ENCODE data around the gene SLC22A6.

DNA sequence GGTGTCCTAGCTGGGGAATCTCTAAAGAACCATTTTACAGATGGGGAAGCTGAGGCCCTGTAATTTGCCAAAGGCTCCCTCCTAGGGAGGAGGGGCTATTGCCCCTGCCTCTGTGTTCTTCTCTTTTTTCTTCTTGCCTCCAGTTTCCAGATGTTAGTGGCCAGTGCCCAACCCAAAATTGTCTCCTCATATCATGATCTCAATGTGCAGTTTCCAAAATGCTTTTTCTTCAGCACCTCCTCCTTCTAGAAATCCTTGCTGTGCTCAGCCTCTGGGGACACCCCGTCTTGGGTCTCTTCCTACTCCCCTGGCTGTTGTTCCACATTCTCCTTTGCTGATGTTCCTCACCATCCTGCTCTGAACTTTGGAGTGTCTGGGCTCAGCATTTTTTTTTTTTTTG is 54.1 kb downstream of the SLC22A6 start:
- TF ChIP-seq, protein P1, sequence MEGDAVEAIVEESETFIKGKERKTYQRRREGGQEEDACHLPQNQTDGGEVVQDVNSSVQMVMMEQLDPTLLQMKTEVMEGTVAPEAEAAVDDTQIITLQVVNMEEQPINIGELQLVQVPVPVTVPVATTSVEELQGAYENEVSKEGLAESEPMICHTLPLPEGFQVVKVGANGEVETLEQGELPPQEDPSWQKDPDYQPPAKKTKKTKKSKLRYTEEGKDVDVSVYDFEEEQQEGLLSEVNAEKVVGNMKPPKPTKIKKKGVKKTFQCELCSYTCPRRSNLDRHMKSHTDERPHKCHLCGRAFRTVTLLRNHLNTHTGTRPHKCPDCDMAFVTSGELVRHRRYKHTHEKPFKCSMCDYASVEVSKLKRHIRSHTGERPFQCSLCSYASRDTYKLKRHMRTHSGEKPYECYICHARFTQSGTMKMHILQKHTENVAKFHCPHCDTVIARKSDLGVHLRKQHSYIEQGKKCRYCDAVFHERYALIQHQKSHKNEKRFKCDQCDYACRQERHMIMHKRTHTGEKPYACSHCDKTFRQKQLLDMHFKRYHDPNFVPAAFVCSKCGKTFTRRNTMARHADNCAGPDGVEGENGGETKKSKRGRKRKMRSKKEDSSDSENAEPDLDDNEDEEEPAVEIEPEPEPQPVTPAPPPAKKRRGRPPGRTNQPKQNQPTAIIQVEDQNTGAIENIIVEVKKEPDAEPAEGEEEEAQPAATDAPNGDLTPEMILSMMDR (conservative IDR thresholded peaks at IDR 0.05; ENCODE audit: low read depth in 2 of 2): no peak
- no peak for TF ChIP-seq EZH2phosphoT487 (IDR thresholded peaks at IDR 0.05; ENCODE audit: unreplicated experiment)
- TF ChIP-seq POLR2AphosphoS5 (IDR thresholded peaks at IDR 0.05; ENCODE audit: low read depth): no peak

Measured in GM23338 (cell line).